Uterus (tissue), 2 donors: ENCODE data around the gene ESPNL.

Experiments
- POLR2A ChIP-seq, 2 donors: fragments of 450-650 bp; IDR thresholded peaks; one replicate each; pipeline ENCODE4 v1.6.1; 2016; ENCODE audit warnings: antibody characterized with exemption in 2 of 2, mild to moderate bottlenecking in 1 of 2, moderate library complexity in 1 of 2
- TF ChIP-seq, protein P1 (sequence below), 4 experiments: fragments of 200-600 bp in 2 of 4; fragments of 450-650 bp in 2 of 4; sonication (generic) in 2 of 4; IDR thresholded peaks; one replicate each; pipeline ENCODE4 v1.5.1; 2016 to 2019; ENCODE audit warnings: antibody characterized with exemption in 4 of 4, mild to moderate bottlenecking in 2 of 4, moderate library complexity in 1 of 4

DNA sequence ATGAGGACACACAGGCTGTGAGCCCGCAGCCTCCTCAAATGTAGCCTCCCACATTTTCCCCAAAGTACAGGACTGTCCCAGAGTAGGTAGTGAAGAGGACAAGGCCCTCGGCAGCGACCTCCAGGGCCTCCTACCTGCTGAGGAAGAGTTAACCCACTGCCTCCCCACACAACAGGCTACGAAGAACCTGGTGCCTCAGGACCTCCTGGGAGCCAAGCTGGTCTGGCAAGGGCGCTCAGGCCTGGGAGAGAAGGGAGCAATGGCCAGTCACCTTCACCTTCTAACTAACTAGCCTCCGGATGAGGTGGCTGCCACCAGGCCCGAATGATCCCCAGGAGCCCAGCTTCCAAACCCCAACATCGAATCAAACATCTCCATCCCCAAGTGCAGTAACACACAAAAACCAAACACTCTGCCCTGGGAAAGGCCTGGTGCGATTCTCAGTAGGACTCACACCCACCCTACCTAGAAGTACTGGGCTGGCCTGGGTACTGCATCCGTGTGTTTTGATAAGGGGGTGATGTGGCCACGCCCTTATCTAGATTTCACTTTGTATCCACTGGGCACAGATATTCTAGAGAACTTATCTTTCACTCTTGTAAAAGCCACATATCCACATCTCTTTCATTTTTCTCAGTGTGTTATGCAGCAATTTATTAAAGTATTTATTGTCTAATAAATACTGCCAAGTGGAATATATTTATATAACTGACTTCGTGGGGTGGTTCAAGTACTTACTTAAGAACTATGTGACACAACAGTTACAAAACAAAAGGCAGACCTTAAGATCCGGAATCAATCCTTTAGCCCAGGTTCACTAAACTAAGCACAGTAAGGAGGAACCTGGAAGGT lies 68.3 kb downstream of the ESPNL start:
- TF ChIP-seq, protein P1, sequence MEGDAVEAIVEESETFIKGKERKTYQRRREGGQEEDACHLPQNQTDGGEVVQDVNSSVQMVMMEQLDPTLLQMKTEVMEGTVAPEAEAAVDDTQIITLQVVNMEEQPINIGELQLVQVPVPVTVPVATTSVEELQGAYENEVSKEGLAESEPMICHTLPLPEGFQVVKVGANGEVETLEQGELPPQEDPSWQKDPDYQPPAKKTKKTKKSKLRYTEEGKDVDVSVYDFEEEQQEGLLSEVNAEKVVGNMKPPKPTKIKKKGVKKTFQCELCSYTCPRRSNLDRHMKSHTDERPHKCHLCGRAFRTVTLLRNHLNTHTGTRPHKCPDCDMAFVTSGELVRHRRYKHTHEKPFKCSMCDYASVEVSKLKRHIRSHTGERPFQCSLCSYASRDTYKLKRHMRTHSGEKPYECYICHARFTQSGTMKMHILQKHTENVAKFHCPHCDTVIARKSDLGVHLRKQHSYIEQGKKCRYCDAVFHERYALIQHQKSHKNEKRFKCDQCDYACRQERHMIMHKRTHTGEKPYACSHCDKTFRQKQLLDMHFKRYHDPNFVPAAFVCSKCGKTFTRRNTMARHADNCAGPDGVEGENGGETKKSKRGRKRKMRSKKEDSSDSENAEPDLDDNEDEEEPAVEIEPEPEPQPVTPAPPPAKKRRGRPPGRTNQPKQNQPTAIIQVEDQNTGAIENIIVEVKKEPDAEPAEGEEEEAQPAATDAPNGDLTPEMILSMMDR (IDR thresholded peaks at IDR 0.05): no peak
- no peak for TF ChIP-seq POLR2A (IDR thresholded peaks at IDR 0.05)
